GM19099 (cell line): ENCODE results near the gene OR1E2.

ENCODE experiments used
- POLR2A ChIP-seq: IDR thresholded peaks from 3 replicates; pipeline ENCODE4 v1.6.1; 2011; ENCODE audit warnings: low read depth; ENCODE audit not compliant: insufficient read length; ENCODE audit errors: extremely low read depth

OR1E2 gene

DNA sequence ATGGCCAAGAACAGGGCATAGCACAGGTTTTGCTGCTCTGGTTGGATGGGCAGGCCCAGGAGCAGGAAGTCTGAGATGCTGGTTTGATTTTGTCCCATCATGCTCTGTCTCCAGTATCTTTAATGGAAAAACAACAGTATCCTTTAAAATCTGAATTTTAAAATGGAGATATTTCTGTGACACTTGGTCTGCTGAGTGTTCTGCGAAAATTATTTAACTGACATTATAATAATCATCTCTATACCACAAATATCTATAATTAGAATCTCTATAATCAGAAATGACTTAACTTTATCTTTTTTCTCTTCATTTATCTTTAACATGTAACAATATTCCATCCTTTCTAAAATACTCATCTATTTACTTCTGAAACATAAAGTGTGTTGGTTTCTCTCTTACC is 35.3 kb downstream of the OR1E2 start, which contains the start of gene OR1E1:
OR1E1 (minus strand) TSS at position 101 of the 400 bp plus-strand sequence; CDS start at position 101, 0 bp downstream.
- TF ChIP-seq POLR2A = no peak

DNA sequence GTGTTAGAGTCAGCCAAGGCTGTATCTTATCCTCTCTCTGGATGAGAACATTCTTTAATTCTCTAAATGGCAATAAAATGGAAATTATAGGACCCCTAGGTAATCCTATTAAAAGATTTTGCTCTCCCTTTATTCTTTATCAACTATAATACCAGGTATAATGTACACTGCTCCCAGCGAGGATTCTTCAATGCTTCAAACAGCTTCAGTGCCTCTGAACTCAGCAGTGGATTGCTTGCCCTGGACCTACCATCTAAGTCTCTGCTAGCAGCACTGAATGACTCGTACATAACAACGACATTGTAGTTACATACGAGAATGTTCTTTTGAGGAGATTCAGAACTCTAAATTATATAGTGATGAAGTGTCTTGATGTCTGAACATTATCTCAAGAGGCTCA is 43.9 kb downstream of the OR1E2 start:
- TF ChIP-seq POLR2A = no peak

DNA sequence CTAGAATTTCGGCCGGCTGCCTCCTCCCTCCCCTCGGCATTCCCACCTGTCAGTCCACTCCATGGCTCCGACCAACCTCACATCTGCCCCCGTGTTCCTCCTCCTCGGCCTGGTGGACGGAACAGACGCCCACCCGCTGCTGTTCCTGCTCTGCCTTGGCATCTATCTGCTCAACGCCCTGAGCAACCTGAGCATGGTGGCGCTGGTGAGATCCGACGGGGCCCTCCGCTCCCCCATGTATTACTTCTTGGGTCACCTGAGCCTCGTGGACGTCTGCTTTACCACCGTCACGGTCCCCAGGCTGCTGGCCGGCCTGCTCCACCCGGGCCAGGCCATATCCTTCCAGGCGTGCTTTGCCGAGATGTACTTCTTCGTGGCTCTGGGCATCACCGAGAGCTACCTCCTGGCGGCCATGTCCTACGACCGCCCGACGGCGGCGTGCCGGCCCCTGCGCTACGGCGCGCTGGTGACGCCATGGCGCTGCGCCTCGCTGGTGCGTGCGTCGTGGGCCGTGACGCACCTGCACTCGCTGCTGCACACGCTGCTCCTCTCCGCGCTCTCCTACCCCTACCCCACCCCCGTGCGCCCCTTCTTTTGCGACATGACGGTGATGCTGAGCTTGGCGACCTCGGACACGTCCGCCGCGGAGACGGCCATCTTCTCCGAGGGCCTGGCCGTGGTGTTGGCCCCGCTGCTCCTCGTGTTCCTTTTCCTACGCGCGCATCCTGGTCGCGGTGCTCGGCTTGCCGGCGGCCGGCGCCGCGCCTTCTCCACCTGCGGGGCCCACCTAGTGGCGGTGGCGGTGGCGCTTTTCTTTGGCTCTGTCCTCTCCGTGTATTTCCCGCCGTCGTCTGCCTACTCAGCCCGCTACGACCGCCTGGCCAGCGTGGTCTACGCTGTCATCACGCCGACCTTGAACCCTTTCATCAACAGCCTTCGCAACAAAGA is 47.5 kb downstream of the OR1E2 start, which contains the start of gene OR3A2:
OR3A2 (minus strand) TSS at position 440 of the 948 bp plus-strand sequence.
- no peak for TF ChIP-seq POLR2A
